Activated CD4-positive, alpha-beta T cell treated with anti-CD3 and anti-CD28 coated beads, Interleukin-2, amount 10 ng/mL, durations not matched to agents 7 days and 5 days (primary cell): Measurements from ENCODE around the gene PARD3B. TPM values are rescaled to one million over a fixed set of nuclear protein-coding genes. Genes with fewer than 3 reads are reported as not detected.

Experiments used
- CTCF ChIA-PET: fragments of 350-600 bp; sonication (Branson Sonifier 250); formaldehyde crosslinking; loops from one replicate; lab custom pipeline; 2021; ENCODE audit warnings: antibody characterized with exemption; lab: Charles Lee
- POLR2A ChIA-PET: fragments of 350-600 bp; sonication (Branson Sonifier 250); formaldehyde crosslinking; loops from one replicate; lab custom pipeline; 2021; ENCODE audit warnings: antibody characterized with exemption; lab: Charles Lee
- DNase-seq: peaks from one replicate; pipeline ENCODE4 v3.0.0-alpha.2; 2020
- H3K27ac Mint-ChIP-seq: one replicate; pipeline ENCODE4 v1.8.0; 2021; ENCODE audit warnings: mild to moderate bottlenecking, moderate library complexity, mixed read lengths
- H3K27me3 Mint-ChIP-seq: one replicate; pipeline ENCODE4 v1.8.0; 2021; ENCODE audit warnings: mixed read lengths
- H3K36me3 Mint-ChIP-seq: one replicate; pipeline ENCODE4 v1.8.0; 2021; ENCODE audit warnings: low read depth, mixed read lengths
- H3K4me1 Mint-ChIP-seq: one replicate; pipeline ENCODE4 v1.8.0; 2021; ENCODE audit warnings: mixed read lengths
- H3K4me3 Mint-ChIP-seq: one replicate; pipeline ENCODE4 v1.8.0; 2021; ENCODE audit warnings: mild to moderate bottlenecking, moderate library complexity, mixed read lengths
- H3K9me3 Mint-ChIP-seq: one replicate; pipeline ENCODE4 v1.8.0; 2021; ENCODE audit warnings: mixed read lengths
- total RNA-seq, 2 experiments: library from RNA; stranded (reverse); gene quantifications; one replicate each; pipeline ENCODE4 v1.2.3, GENCODE V29; 2021

Gene PARD3B
- total RNA-seq, 2 experiments from 2014 or later: 0.50 to 0.77 TPM

DNA sequence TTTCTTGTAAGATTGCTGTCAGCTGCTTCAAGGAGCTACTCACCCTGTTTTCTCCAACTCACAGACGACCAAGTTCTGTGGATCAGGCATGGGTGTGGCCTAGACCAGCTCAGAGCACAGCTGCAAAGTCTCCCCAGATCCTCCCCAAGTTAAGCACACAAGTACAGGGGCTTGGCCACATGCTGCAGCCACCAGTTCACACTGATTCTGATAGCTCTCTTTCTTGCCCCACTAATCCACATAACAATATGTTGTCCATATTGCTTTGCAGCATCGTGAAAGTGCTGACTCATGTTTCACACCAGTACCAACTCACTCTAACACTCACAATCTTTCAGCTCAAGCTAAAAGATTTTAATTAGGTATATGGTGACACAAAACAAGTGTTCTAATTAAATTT is 437.0 kb downstream of the PARD3B start:
- POLR2A ChIA-PET: no interaction called here
- H3K27ac Mint-ChIP-seq: peak overlapping the region; percentile 84
- CTCF ChIA-PET: interaction anchor here (0.7 to 1.1 kb wide), 3 partner anchors 8 to 15 kb away, joined by 3 read pairs; no protein-coding TSS in a partner anchor

DNA sequence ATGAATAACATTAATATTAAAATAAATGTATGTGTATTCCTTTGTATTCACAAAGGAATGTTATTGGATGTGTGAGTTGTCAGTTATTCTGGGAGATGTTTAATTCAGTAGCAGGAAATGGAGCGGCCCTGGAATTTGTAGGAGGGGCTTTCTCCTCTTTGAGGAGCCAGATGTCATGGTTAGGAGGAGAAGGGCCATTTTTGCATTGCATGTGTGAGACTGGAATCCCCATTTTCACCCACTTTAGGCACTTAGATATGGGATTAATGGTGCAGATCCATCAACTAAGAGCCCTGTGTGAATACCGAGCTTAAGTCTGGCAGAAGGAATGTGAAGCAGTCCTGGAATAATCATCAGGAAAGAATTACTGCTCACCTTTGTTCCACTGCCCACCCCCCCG is 439.2 kb downstream of the PARD3B start:
- H3K27me3 Mint-ChIP-seq: no peaks in the 10 kb centered on the region
- no peak overlapping the region for H3K4me3 Mint-ChIP-seq
- peaks cover 15% of the 10 kb centered on the region for H3K9me3 Mint-ChIP-seq
- ChIA-PET POLR2A (no interaction called here), CTCF (interaction anchor here (1.2 kb wide), 1 partner anchor 17 kb away, joined by 4 read pairs; no protein-coding TSS in a partner anchor)
- peaks cover 11% of the 10 kb centered on the region for H3K36me3 Mint-ChIP-seq
- H3K4me1 Mint-ChIP-seq: peaks cover 23% of the 10 kb centered on the region
- H3K27ac Mint-ChIP-seq: no peak overlapping the region
- DNase-seq: no peak

More for the DNA sequence above, 437.0 kb downstream of the PARD3B start:
- H3K4me1 Mint-ChIP-seq: peaks cover 18% of the 10 kb centered on the region
- H3K36me3 Mint-ChIP-seq: peaks cover 15% of the 10 kb centered on the region
- no peaks in the 10 kb centered on the region for H3K27me3 Mint-ChIP-seq
- H3K4me3 Mint-ChIP-seq: no peak overlapping the region
- peaks cover 22% of the 10 kb centered on the region for H3K9me3 Mint-ChIP-seq
- DNase-seq: no peak

GRCh38 chr2:204986641-204987040 is 441.4 kb downstream of the PARD3B start:
- POLR2A ChIA-PET: no interaction called here
- Mint-ChIP-seq H3K4me3 (no peak overlapping the region), H3K27ac (no peak overlapping the region), H3K4me1 (peaks cover 18% of the 10 kb centered on the region), H3K36me3 (peaks cover 6% of the 10 kb centered on the region), H3K27me3 (no peaks in the 10 kb centered on the region), H3K9me3 (peaks cover 8% of the 10 kb centered on the region)
- DNase-seq: no peak
- CTCF ChIA-PET: interaction anchor here (0.6 kb wide), 1 partner anchor 148 kb away, joined by 5 read pairs; no protein-coding TSS in a partner anchor

DNA sequence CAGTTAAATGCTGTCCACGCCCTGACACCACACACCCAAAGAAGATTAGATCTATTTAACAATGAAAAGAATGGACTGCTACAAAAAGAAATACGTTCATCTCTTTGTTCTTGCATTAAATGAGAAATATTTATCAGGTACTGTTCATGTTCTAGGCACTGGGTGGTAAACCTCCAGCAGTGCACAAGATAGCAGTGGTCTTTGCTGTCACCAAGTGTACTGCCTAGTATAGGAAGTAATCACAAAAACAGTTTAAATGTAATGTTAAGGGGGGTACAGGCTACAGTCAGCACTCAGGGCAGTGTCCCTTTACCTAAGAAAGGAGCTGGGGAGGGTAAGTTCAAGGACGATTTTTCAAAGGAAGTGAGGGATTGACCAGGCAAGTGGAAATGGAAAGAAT is 443.6 kb downstream of the PARD3B start:
- H3K36me3 Mint-ChIP-seq: peaks cover 2% of the 10 kb centered on the region
- no peak overlapping the region for H3K4me3 Mint-ChIP-seq
- H3K27ac Mint-ChIP-seq: no peak overlapping the region
- peaks cover 3% of the 10 kb centered on the region for H3K9me3 Mint-ChIP-seq
- H3K27me3 Mint-ChIP-seq: no peaks in the 10 kb centered on the region
- ChIA-PET CTCF (no interaction called here), POLR2A (no interaction called here)
- DNase-seq: no peak
- peaks cover 5% of the 10 kb centered on the region for H3K4me1 Mint-ChIP-seq

DNA sequence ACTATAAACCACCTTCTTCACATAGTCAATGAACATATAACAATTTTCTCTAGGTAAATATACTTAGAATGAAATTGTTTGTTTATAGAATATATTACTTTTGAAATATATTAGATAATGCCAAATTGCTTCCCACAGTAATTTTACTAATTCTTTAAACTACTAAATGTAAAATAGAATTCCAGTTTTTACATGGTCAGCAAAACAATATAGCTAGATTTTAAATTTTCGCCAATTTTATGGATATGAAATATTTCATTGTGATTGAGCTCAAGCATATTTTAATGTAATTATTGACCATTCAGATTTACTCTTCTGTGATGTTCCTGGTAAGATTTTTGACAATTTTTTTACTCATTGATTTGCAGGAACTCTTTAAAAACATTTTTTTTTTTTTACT is 444.6 kb downstream of the PARD3B start:
- no peak for DNase-seq
- ChIA-PET CTCF (interaction anchor here (0.6 kb wide), 1 partner anchor 207 kb away, joined by 3 read pairs; no protein-coding TSS in a partner anchor), POLR2A (no interaction called here)
- peaks cover 2% of the 10 kb centered on the region for H3K36me3 Mint-ChIP-seq
- H3K4me3 Mint-ChIP-seq: no peak overlapping the region
- no peaks in the 10 kb centered on the region for H3K27me3 Mint-ChIP-seq
- peaks cover 3% of the 10 kb centered on the region for H3K9me3 Mint-ChIP-seq
- H3K27ac Mint-ChIP-seq: no peak overlapping the region
- peaks cover 5% of the 10 kb centered on the region for H3K4me1 Mint-ChIP-seq

GRCh38 chr2:205001300-205001966 is 456.2 kb downstream of the PARD3B start:
- Mint-ChIP-seq H3K4me3 (no peak overlapping the region), H3K27me3 (no peaks in the 10 kb centered on the region), H3K36me3 (peaks cover 21% of the 10 kb centered on the region), H3K4me1 (peaks cover 34% of the 10 kb centered on the region), H3K9me3 (peaks cover 19% of the 10 kb centered on the region), H3K27ac (no peak overlapping the region)
- POLR2A ChIA-PET: no interaction called here
- CTCF ChIA-PET: interaction anchor here (0.6 to 1.3 kb wide), 3 partner anchors 9 to 890 kb away, joined by 3 to 5 read pairs (median 4); no protein-coding TSS in a partner anchor
- no peak for DNase-seq

DNA sequence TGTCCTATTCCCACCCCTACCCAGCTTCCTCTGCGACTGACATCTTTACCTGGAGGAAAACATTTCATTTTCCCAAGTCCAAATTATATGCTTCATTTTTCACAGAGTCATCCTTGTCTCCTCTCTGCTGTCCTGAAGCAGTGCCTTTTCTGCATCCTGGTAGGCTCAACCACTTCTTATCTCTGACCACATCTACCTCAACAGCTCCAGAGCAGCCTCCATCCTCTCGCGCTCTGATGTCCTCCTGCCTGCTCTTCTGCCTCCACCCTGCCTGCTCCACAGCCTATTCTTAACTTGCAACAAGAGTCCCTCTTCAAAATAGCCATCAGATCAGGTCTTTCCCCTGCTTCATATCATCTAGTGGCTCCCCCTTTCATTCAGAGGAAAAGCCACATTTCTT is 457.1 kb downstream of the PARD3B start:
- POLR2A ChIA-PET: no interaction called here
- Mint-ChIP-seq H3K36me3 (peaks cover 22% of the 10 kb centered on the region), H3K27me3 (no peaks in the 10 kb centered on the region), H3K4me1 (peaks cover 38% of the 10 kb centered on the region), H3K4me3 (peak overlapping the region; percentile 0), H3K27ac (peak overlapping the region; percentile 22), H3K9me3 (peaks cover 19% of the 10 kb centered on the region)
- CTCF ChIA-PET: interaction anchor here (1.1 to 1.3 kb wide), 2 partner anchors 9 to 17 kb away, joined by 3 to 4 read pairs; no protein-coding TSS in a partner anchor
- DNase-seq: peak; percentile 41

GRCh38 chr2:205003288-205003687 is 458.0 kb downstream of the PARD3B start:
- Mint-ChIP-seq H3K4me1 (peaks cover 39% of the 10 kb centered on the region), H3K9me3 (peaks cover 19% of the 10 kb centered on the region), H3K27me3 (no peaks in the 10 kb centered on the region), H3K4me3 (no peak overlapping the region), H3K27ac (no peak overlapping the region), H3K36me3 (peaks cover 28% of the 10 kb centered on the region)
- ChIA-PET POLR2A (no interaction called here), CTCF (interaction anchor here (0.9 kb wide), 1 partner anchor 825 kb away, joined by 3 read pairs; no protein-coding TSS in a partner anchor)
- no peak for DNase-seq

GRCh38 chr2:205010196-205010595 is 464.9 kb downstream of the PARD3B start:
- peaks cover 28% of the 10 kb centered on the region for H3K36me3 Mint-ChIP-seq
- no peaks in the 10 kb centered on the region for H3K27me3 Mint-ChIP-seq
- POLR2A ChIA-PET: no interaction called here

DNA sequence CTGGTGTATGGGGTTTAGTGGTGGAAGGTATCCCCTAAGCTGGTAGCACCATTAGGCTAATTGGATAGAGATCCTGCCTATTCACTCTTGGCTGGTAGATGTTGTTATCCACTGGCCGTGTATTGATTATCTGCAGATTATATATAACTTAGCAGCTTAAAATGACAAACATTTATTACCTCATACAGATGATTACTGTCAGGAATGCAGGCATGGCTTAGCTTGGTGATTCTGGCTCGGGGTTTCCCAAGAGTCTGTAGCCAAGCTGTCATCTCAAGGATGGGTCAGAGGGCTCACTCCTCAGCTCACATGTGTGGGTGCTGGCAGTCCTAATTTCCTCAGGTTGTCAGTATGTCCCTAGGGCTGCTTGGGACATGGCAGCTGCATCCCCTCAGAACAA is 465.8 kb downstream of the PARD3B start:
- H3K9me3 Mint-ChIP-seq: peaks cover 15% of the 10 kb centered on the region
- no peaks in the 10 kb centered on the region for H3K27me3 Mint-ChIP-seq
- CTCF ChIA-PET: interaction anchor here (0.6 to 1.5 kb wide), 4 partner anchors 9 to 1330 kb away, joined by 3 read pairs; no protein-coding TSS in a partner anchor
- no peak overlapping the region for H3K27ac Mint-ChIP-seq
- H3K4me3 Mint-ChIP-seq: no peak overlapping the region
- H3K4me1 Mint-ChIP-seq: peaks cover 23% of the 10 kb centered on the region
- H3K36me3 Mint-ChIP-seq: peaks cover 28% of the 10 kb centered on the region
- no peak for DNase-seq
- POLR2A ChIA-PET: no interaction called here

More at GRCh38 chr2:205010196-205010595, 464.9 kb downstream of the PARD3B start:
- peaks cover 14% of the 10 kb centered on the region for H3K9me3 Mint-ChIP-seq
- H3K27ac Mint-ChIP-seq: no peak overlapping the region
- DNase-seq: no peak
- H3K4me3 Mint-ChIP-seq: no peak overlapping the region
- CTCF ChIA-PET: interaction anchor here (1.5 kb wide), 1 partner anchor 8 kb away, joined by 3 read pairs; no protein-coding TSS in a partner anchor
- H3K4me1 Mint-ChIP-seq: peaks cover 23% of the 10 kb centered on the region

DNA sequence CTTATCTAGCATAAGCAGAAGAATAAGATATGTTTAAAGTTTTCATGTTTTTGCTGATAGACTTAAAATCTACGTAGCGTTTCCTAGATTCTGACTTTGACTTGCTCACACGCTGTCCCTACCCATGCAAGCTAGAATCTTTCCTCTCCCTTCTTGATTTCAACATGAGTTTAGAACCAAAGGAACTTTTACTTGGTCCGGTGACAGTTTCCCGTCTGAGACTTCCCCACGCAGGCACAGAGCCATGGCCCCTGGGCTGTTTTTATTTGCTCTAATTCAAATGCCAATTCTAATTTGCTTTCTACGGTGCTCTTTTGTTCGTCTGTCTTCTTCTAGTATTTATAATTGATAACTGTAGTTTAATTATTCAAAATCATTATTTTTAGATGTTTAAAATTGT is 467.7 kb downstream of the PARD3B start:
- peaks cover 8% of the 10 kb centered on the region for H3K9me3 Mint-ChIP-seq
- no peaks in the 10 kb centered on the region for H3K27me3 Mint-ChIP-seq
- H3K27ac Mint-ChIP-seq: no peak overlapping the region
- DNase-seq: no peak
- no peak overlapping the region for H3K4me3 Mint-ChIP-seq
- H3K36me3 Mint-ChIP-seq: peaks cover 16% of the 10 kb centered on the region
- peaks cover 15% of the 10 kb centered on the region for H3K4me1 Mint-ChIP-seq
- CTCF ChIA-PET: no interaction called here
- POLR2A ChIA-PET: no interaction called here

DNA sequence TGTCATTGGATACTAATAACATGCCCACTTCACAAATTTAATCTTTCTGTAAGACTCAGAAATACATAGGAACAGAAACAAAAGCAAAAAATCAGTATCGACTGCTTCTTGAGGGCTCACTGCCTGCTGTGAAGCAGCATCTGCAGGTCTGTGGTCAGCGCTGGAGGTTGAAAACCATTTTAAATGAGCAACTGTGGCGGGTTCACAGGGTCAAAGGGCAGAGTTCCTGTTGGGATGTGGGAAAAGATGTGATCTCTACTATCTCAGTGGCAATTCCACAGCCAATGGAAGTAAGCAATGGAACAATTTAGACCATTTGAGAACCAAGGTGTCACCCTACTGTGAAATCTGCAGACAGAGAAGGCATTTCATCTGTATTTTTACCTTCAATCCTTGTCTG is 468.3 kb downstream of the PARD3B start:
- Mint-ChIP-seq H3K27ac (no peak overlapping the region), H3K4me3 (no peak overlapping the region), H3K9me3 (peaks cover 8% of the 10 kb centered on the region), H3K36me3 (peaks cover 13% of the 10 kb centered on the region), H3K4me1 (peaks cover 14% of the 10 kb centered on the region), H3K27me3 (no peaks in the 10 kb centered on the region)
- ChIA-PET CTCF (no interaction called here), POLR2A (no interaction called here)
- DNase-seq: no peak

- Mint-ChIP-seq H3K36me3 (peaks cover 14% of the 10 kb centered on the region), H3K4me3 (no peak overlapping the region), H3K27ac (no peak overlapping the region), H3K27me3 (no peaks in the 10 kb centered on the region), H3K4me1 (peaks cover 14% of the 10 kb centered on the region), H3K9me3 (peaks cover 12% of the 10 kb centered on the region)
- ChIA-PET POLR2A (no interaction called here), CTCF (no interaction called here)
- no peak for DNase-seq
Measured at GRCh38 chr2:205014201-205014600, 468.9 kb downstream of the PARD3B start.
